ENCODE data around the gene POM121.
"Not testable (repeated sequence)": the region's sequence is repeated elsewhere in the genome, so short reads cannot be mapped to it uniquely, and the experiment has no call there.

POM121 gene

GRCh38 chr7:72924386-72924732 lies 536 bp upstream of the POM121 start:
- no peak for TF ChIP-seq CTCF (IDR thresholded peaks at IDR 0.05; ENCODE audit: insufficient read depth, low read depth, low read length, missing control alignments)
- DNase-seq (ENCODE audit: low read depth), result peak; percentile 24
- H3K4me3 ChIP-seq (ENCODE audit: low read length), result peak overlapping the region; percentile 91

- no peak for DNase-seq (ENCODE audit: low read depth)
- no peak for TF ChIP-seq CTCF (IDR thresholded peaks at IDR 0.05; ENCODE audit: insufficient read depth, low read depth, low read length, missing control alignments)
- H3K4me3 ChIP-seq (ENCODE audit: low read length), result peak overlapping the region; percentile 91
Observed at GRCh38 chr7:72925546-72926120, 738 bp downstream of the POM121 start.

- DNase-seq (ENCODE audit: low read depth); H3K4me3 ChIP-seq (ENCODE audit: low read length): not testable (repeated sequence)
Observed at GRCh38 chr7:72927791-72928190, 2.9 kb downstream of the POM121 start.

- not testable (repeated sequence) for DNase-seq (ENCODE audit: low read depth); H3K4me3 ChIP-seq (ENCODE audit: low read length)
Observed at GRCh38 chr7:72928216-72928615, 3.3 kb downstream of the POM121 start.

- not testable (repeated sequence) for H3K4me3 ChIP-seq (ENCODE audit: low read length); DNase-seq (ENCODE audit: low read depth)
Observed at GRCh38 chr7:72942022-72942705, 17.3 kb downstream of the POM121 start.

GRCh38 chr7:72942956-72943355 lies 18.1 kb downstream of the POM121 start:
- DNase-seq (ENCODE audit: low read depth); H3K4me3 ChIP-seq (ENCODE audit: low read length): not testable (repeated sequence)

- not testable (repeated sequence) for DNase-seq (ENCODE audit: low read depth); H3K4me3 ChIP-seq (ENCODE audit: low read length)
Observed at GRCh38 chr7:72944937-72945336, 20.0 kb downstream of the POM121 start.

GRCh38 chr7:72945597-72945996 lies 20.7 kb downstream of the POM121 start:
- DNase-seq (ENCODE audit: low read depth); H3K4me3 ChIP-seq (ENCODE audit: low read length): not testable (repeated sequence)

- DNase-seq (ENCODE audit: low read depth); H3K4me3 ChIP-seq (ENCODE audit: low read length): not testable (repeated sequence)
- peak; percentile 35 for TF ChIP-seq CTCF (IDR thresholded peaks at IDR 0.05; ENCODE audit: insufficient read depth, low read depth, low read length, missing control alignments)
Observed at GRCh38 chr7:72946130-72946745, 21.3 kb downstream of the POM121 start.

- not testable (repeated sequence) for H3K4me3 ChIP-seq (ENCODE audit: low read length); DNase-seq (ENCODE audit: low read depth)
Observed at GRCh38 chr7:72948714-72949113, 23.8 kb downstream of the POM121 start.

GRCh38 chr7:72949276-72949675 lies 24.4 kb downstream of the POM121 start:
- not testable (repeated sequence) for DNase-seq (ENCODE audit: low read depth); H3K4me3 ChIP-seq (ENCODE audit: low read length)

- not testable (repeated sequence) for DNase-seq (ENCODE audit: low read depth)
Observed at GRCh38 chr7:72949686-72950085, 24.8 kb downstream of the POM121 start.

GRCh38 chr7:72950432-72950831 lies 25.5 kb downstream of the POM121 start:
- not testable (repeated sequence) for H3K4me3 ChIP-seq (ENCODE audit: low read length); DNase-seq (ENCODE audit: low read depth)

More at GRCh38 chr7:72949686-72950085, 24.8 kb downstream of the POM121 start:
- H3K4me3 ChIP-seq (ENCODE audit: low read length), result not testable (repeated sequence)

- DNase-seq (ENCODE audit: low read depth), result not testable (repeated sequence)
- H3K4me3 ChIP-seq (ENCODE audit: low read length), result peak overlapping the region; percentile 33
Observed at GRCh38 chr7:72953901-72954562, 29.1 kb downstream of the POM121 start.

GRCh38 chr7:72954563-72955198 lies 29.8 kb downstream of the POM121 start:
- H3K4me3 ChIP-seq (ENCODE audit: low read length), result peak overlapping the region; percentile 20
- not testable (repeated sequence) for DNase-seq (ENCODE audit: low read depth)
